ENCODE results near the gene NCAPG2.
A peak's percentile ranks its signal among the peaks of the same experiment; 100 is the strongest.
"Not testable (repeated sequence)": the region's sequence is repeated elsewhere in the genome, so short reads cannot be mapped to it uniquely, and the experiment has no call there.

NCAPG2 gene

GRCh38 chr7:158633055-158633956 is 71.3 kb downstream of the NCAPG2 start:
- no peak for DNase-seq (ENCODE audit: low spot score)

GRCh38 chr7:158631574-158632195 is 72.9 kb downstream of the NCAPG2 start:
- no peak for DNase-seq (ENCODE audit: low spot score)

- not testable (repeated sequence) for DNase-seq (ENCODE audit: low spot score)
Measured at GRCh38 chr7:158626289-158626688, 78.3 kb downstream of the NCAPG2 start.

GRCh38 chr7:158623241-158623640 is 81.4 kb downstream of the NCAPG2 start:
- DNase-seq (ENCODE audit: low spot score) = no peak

GRCh38 chr7:158620839-158621441 is 83.7 kb downstream of the NCAPG2 start:
- DNase-seq (ENCODE audit: low spot score) = no peak

GRCh38 chr7:158620418-158620817 is 84.2 kb downstream of the NCAPG2 start:
- no peak for DNase-seq (ENCODE audit: low spot score)

GRCh38 chr7:158618745-158619140 is 85.9 kb downstream of the NCAPG2 start:
- no peak for DNase-seq (ENCODE audit: low spot score)

- peak; percentile 76 for DNase-seq (ENCODE audit: low spot score)
Measured at GRCh38 chr7:158617737-158618128, 86.9 kb downstream of the NCAPG2 start.

- no peak for DNase-seq (ENCODE audit: low spot score)
Measured at GRCh38 chr7:158616050-158616449, 88.6 kb downstream of the NCAPG2 start.

GRCh38 chr7:158614700-158615099 is 89.9 kb downstream of the NCAPG2 start:
- peak; percentile 79 for DNase-seq (ENCODE audit: low spot score)

GRCh38 chr7:158613481-158613880 is 91.1 kb downstream of the NCAPG2 start:
- DNase-seq (ENCODE audit: low spot score) = no peak

- DNase-seq (ENCODE audit: low spot score) = no peak
Measured at GRCh38 chr7:158612546-158612945, 92.1 kb downstream of the NCAPG2 start.

- no peak for DNase-seq (ENCODE audit: low spot score)
Measured at GRCh38 chr7:158611541-158611940, 93.1 kb downstream of the NCAPG2 start.

GRCh38 chr7:158609313-158609974 is 95.2 kb downstream of the NCAPG2 start:
- no peak for DNase-seq (ENCODE audit: low spot score)

- no peak for DNase-seq (ENCODE audit: low spot score)
Measured at GRCh38 chr7:158607563-158607962, 97.0 kb downstream of the NCAPG2 start.

GRCh38 chr7:158606671-158607424 is 97.8 kb downstream of the NCAPG2 start:
- DNase-seq (ENCODE audit: low spot score) = no peak

- no peak for DNase-seq (ENCODE audit: low spot score)
Measured at GRCh38 chr7:158606129-158606528, 98.5 kb downstream of the NCAPG2 start.

GRCh38 chr7:158603773-158604755 is 100.5 kb downstream of the NCAPG2 start:
- DNase-seq (ENCODE audit: low spot score) = no peak

- no peak for DNase-seq (ENCODE audit: low spot score)
Measured at GRCh38 chr7:158602905-158603772, 101.5 kb downstream of the NCAPG2 start.
